ENCODE measurements around the gene NUP43. TPM values are rescaled to one million over a fixed set of nuclear protein-coding genes. Genes with fewer than 3 reads are reported as not detected.

NUP43 gene
- total RNA-seq, 4 donors from 2014 or later = 20.2 to 71.2 (median 48.3) TPM

DNA sequence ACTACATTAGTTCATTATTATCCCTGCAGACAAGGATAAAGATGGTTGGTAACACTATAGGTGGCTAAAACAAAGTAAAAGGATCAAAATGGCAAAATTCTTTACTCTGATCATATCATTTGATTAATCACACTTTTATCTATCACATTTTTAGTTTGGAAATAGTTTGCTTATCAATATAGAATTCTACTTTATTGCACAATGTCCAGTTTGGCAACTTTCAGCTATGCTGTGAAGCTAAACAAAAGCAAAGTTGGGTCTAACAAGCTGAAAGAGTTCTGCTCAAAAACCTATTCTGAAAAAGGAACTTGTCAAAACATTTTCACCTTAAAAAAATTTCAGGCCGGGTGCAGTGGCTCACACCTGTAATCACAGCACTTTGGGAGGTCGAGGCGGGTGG is 20.5 kb downstream of the NUP43 start:
- no peaks in the 10 kb centered on the region for H3K4me1 ChIP-seq
- no peaks in the 10 kb centered on the region for H3K36me3 ChIP-seq
- no peak overlapping the region for H3K4me3 ChIP-seq
- no peaks in the 10 kb centered on the region for H3K9me3 ChIP-seq
- no peak overlapping the region for H3K27ac ChIP-seq
- intact Hi-C loops (cut with DNase I; ENCODE audit: low total_unique reads) = no loop called here
- H3K27me3 ChIP-seq = no peaks in the 10 kb centered on the region
- no peak for DNase-seq
- TF ChIP-seq POLR2A (IDR thresholded peaks at IDR 0.05) = no peak
- TF ChIP-seq, protein P1, sequence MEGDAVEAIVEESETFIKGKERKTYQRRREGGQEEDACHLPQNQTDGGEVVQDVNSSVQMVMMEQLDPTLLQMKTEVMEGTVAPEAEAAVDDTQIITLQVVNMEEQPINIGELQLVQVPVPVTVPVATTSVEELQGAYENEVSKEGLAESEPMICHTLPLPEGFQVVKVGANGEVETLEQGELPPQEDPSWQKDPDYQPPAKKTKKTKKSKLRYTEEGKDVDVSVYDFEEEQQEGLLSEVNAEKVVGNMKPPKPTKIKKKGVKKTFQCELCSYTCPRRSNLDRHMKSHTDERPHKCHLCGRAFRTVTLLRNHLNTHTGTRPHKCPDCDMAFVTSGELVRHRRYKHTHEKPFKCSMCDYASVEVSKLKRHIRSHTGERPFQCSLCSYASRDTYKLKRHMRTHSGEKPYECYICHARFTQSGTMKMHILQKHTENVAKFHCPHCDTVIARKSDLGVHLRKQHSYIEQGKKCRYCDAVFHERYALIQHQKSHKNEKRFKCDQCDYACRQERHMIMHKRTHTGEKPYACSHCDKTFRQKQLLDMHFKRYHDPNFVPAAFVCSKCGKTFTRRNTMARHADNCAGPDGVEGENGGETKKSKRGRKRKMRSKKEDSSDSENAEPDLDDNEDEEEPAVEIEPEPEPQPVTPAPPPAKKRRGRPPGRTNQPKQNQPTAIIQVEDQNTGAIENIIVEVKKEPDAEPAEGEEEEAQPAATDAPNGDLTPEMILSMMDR (IDR thresholded peaks at IDR 0.05) = no peak

DNA sequence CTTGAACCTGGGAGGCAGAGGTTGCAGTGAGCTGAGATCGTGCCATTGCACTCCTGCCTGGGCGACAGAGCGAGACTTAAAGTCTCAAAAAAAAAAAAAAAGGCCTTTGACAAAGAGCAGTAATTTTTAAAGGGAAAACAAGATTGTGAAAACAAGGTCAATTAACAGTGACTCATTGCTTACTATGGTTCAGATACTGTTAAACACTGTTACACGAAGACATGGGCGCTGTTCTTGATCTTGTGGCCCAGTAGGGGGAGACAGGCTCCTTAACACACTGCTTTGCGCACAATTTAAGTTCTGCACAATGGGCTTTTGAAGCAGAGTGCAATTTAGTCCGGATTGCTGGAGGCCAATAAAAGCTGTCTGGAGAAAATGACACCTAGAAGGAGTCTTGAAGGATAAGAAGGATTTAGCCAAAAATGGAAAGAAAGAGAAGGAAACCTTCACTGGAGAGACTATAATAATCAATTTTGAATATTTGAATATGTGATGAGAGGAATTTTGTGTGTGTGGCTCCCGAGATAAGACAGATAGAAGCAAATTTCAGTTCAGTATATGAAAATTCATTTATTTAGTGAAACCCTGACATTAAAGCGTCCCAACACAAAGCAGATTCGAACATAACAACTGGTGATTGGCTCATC is 22.4 kb downstream of the NUP43 start:
- DNase-seq = peak in 1 of 2 donors; percentile 31
- no peaks in the 10 kb centered on the region for H3K36me3 ChIP-seq
- H3K4me3 ChIP-seq = no peak overlapping the region
- H3K27me3 ChIP-seq = no peaks in the 10 kb centered on the region
- intact Hi-C loops (cut with DNase I; ENCODE audit: low total_unique reads) = no loop called here
- no peak overlapping the region for H3K27ac ChIP-seq
- no peaks in the 10 kb centered on the region for H3K9me3 ChIP-seq
- TF ChIP-seq POLR2A (IDR thresholded peaks at IDR 0.05) = no peak
- TF ChIP-seq, protein P1 (IDR thresholded peaks at IDR 0.05) = peak; percentile 32 to 62 (median 56)
- no peaks in the 10 kb centered on the region for H3K4me1 ChIP-seq

DNA sequence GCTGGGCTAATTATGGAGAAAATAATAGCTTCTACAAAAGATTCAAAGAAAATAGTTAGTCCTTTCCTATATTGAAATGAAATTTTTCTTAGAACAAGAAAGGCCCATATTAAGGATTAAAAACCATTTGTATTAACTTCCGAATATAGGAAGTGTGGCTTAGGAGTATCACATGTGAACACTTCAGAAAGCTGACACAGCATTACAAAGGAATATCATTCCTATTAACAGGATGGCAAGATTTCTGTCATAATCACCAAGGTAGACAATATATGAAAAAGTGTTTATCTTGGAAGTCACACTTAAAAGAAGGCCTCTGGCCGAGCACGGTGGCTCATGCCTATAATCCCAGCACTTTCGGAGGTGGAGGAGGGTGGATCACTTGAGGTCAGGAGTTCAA is 23.1 kb downstream of the NUP43 start:
- no peaks in the 10 kb centered on the region for H3K36me3 ChIP-seq
- no peak overlapping the region for H3K4me3 ChIP-seq
- intact Hi-C loops (cut with DNase I; ENCODE audit: low total_unique reads) = no loop called here
- no peak for DNase-seq
- TF ChIP-seq, protein P1 (IDR thresholded peaks at IDR 0.05) = no peak
- no peak for TF ChIP-seq POLR2A (IDR thresholded peaks at IDR 0.05)
- H3K9me3 ChIP-seq = no peaks in the 10 kb centered on the region
- no peaks in the 10 kb centered on the region for H3K27me3 ChIP-seq
- no peaks in the 10 kb centered on the region for H3K4me1 ChIP-seq
- no peak overlapping the region for H3K27ac ChIP-seq

DNA sequence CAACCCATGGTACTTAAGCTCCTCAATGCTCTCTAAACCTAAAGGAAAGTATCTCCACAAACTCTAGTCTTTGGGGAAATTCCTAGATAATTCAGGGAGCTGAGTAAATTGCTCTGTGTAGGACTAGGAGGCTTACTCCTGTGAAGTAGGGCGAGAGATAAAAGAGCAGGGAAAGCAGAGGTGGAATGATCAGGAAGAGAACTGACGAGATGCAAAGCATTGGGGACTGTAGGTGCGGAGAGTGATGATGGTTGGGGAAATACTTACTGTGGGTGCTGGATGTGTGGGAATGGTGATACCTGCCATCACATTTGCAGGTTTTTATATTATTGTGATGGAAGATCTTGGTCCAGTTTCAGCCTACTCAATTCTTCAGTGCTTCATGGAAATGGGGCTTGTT is 26.8 kb downstream of the NUP43 start:
- intact Hi-C loops (cut with DNase I; ENCODE audit: low total_unique reads) = no loop called here

More for the DNA sequence above, 26.8 kb downstream of the NUP43 start:
- Histone ChIP-seq H3K4me1 (no peaks in the 10 kb centered on the region), H3K9me3 (no peaks in the 10 kb centered on the region), H3K4me3 (no peak overlapping the region), H3K36me3 (no peaks in the 10 kb centered on the region), H3K27me3 (no peaks in the 10 kb centered on the region), H3K27ac (no peak overlapping the region)
- TF ChIP-seq, protein P1 (IDR thresholded peaks at IDR 0.05) = no peak
- no peak for TF ChIP-seq POLR2A (IDR thresholded peaks at IDR 0.05)
- no peak for DNase-seq

Measured in uterus (tissue), 4 donors.